Myocyte (in vitro differentiated cells): ENCODE results near the gene EXT2. TPM values are rescaled to one million over a fixed set of nuclear protein-coding genes. Genes with fewer than 3 reads are reported as not detected.

Experiments
- DNase-seq: peaks from one replicate; pipeline ENCODE4 v3.0.0-alpha.2; 2012; ENCODE audit warnings: low read depth
- total RNA-seq: library from RNA; depleted of rRNA; stranded (reverse); fragments of >200 nt; gene quantifications from 2 replicates; pipeline ENCODE4 v1.2.3, GENCODE V29; 2014

Gene EXT2
- total RNA-seq, 1 donor from 2014 or later, result 66.3 TPM

DNA sequence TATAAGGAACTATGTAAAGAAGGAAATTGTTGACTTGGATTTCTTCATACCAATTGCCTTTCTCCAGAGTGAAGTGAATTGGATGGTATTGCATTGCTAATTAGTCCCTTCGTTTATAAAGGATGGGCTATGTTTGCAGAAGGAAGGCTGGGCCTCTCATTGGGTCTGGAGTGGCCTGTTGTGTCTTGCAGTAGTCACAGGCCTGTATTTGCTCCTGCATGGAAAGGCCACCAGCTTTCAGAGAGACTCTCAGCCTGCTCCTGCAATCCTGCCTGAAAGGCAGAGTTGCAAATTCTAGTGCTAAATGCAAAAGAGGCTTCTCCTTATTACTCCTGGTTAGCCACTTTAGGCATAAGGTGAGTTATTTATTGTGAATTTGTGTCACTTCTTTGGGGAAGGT, 103.8 kb downstream of the EXT2 start:
- DNase-seq, result no peak

DNA sequence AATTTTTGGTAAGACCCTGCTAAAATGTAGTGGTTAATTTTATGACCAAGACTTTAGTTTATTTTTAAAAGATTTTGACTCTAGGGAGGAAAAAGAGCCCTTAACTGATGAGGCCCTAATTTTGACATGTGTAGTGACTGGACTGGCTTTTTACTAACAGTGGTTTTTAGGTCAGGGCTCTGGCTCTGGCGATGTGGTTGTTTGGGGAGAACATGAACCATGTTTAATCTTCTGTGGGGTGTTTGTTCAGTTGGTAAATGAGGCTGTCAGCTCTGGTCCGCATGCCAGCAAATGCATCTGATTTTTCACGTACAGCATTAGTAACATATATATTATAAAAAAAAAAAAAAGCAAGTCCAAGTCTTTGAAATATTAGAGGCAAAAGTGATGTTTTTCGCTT, 104.3 kb downstream of the EXT2 start:
- peak; percentile 11 for DNase-seq

DNA sequence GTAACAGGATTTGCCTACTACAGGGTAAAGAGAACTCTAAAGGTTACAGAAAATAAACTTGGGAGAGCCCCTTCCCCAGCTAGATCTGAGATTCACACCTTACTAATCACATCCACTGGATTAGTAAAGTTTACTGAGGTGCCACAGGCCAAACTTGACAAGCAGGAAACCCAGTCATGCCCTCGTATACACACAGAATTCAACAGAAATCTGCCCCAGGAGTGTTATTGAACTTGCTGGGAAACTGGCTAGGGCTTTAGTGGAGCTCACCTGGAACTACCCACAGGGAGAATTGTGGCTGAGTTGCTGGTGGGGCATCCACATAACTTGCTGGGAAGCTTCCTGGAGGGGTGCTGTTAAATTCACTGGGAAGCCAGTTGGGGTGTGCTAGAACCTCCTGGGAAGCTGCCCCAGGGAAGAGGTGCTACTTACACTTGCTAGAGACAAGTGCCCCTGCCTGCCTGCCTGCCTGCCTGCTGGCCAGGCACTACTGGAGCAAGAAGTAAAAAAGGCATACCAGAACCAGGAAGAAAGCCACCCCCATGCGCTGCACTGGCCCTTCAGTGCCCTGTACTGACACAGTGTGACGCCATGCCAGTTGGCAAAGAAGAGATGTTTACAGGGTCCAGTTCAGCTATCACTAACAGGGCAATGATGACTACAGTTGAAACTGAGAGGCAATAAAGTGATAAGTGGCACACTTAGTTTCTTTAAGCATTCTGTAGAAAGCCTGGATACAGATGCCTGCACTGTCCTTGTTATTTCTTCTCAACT, 108.0 kb downstream of the EXT2 start:
- no peak for DNase-seq

DNA sequence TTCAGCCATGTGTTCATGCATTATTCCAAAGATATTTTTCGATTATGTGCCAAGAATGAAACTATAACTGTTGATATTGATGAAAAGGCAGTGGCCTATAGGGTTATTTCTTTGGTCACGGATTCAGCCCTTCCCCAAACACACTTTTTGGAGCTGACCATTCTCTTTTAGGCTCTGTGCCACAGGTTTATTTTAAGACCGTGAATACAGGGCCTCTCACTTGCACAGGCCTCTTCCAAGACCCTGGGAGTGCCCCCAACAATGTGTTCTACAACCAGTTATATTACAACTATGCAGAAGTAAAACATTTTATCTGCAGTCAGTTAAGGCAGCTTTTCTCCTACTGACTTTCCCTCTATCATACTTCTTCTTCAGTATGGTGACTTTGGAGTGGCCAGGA, 109.9 kb downstream of the EXT2 start:
- DNase-seq, result peak; percentile 6

DNA sequence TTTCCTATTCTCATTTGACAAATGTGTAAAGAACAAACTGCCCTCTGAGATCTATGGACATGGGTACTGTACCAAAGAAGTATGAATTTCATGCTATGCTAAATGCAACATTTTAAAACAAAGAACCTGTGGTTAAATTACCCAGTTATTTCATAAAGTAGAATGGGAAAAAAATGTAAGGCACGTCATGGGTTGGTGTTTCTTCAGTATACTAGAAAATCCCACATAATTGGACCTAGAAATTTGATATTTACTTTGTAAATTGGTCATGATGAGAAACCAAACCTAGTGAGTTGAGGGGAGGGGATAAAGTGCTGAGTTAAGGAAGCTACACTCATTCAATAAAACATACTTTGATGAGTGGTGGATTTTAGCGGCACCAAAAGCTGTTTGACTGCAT, 110.4 kb downstream of the EXT2 start:
- DNase-seq, result no peak

DNA sequence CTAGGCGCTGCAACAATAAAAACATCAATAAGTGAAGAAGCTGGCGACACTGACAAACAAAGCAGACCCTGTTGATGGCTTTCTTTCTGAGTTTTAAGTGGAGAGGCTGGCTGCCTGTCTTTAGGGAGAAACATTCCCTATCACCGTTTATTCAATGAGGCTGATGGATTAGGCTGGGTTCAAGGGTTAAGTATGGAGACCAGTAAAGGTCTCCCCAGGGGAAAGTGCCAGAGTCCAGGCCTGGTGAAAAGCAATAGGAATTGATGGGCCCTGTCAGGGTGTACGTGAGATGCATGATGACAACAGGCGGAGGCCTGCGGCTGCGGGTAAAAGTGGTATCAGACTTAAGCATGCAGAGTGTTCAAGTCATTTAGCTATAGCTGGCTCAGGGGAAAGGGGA, 111.8 kb downstream of the EXT2 start:
- DNase-seq, result no peak

DNA sequence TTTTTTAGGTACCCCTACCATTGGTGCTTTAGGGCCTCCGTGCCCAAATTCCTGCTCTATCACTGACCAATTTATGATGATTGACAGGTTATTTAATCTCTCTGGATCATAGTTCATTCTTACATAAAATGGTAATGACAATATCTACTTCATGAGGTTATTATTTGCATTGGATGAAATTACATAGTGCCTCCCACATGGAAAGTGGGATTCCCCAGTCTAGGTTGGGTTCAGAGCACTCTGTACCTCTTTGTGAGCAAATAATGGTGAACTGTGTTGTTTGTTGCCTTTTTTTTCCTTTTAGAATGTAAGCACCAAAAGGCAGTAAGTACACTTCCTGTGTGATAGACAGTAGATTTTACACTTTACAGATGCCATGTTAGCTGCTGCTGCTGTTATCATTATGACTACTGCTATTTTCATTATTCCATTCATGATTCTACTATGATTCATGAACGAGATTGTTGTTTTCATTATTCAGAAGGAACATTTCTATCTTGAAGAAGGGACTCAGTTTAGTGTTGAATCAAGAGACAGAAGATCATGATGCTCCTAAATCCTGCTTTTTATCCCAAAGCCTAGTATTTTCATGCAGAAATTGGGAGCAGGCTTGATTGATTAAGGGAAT, 113.6 kb downstream of the EXT2 start:
- DNase-seq, result no peak

DNA sequence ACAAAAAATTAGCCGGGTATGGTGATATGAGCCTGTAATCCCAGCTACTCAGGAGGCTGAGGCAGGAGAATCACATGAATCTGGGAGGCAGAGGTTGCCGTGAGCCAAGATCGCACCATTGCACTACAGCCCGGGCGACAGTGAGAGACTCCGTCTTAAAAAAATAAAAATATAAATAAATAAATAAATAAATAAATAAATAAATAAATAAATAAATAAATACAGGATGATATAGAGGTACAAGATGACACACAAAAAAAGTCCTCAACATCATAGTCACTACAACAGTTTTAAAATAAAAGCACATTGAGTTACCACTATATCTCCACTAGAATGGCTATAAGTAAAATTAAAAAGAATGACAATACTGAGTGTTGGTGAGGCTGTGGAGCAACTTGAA, 116.7 kb downstream of the EXT2 start:
- no peak for DNase-seq

DNA sequence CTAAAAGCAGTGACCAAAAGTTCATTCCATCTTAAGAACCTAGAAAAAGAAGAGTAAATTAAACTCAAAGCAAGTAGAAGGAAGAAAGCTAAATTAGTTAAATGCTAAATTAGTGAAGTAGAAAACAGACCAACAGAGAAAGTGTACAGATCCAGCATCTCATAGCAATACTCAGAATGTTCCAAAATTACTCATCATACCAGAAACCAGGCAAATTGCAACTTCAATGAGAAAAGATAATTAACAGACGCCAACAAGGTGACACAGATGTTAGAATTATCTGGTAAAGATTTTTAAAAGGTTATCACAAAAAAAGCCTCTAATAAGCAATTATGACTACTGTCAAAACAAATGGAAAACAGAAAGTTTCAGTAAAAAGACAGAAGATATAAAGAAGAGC, 117.7 kb downstream of the EXT2 start:
- DNase-seq, result no peak

DNA sequence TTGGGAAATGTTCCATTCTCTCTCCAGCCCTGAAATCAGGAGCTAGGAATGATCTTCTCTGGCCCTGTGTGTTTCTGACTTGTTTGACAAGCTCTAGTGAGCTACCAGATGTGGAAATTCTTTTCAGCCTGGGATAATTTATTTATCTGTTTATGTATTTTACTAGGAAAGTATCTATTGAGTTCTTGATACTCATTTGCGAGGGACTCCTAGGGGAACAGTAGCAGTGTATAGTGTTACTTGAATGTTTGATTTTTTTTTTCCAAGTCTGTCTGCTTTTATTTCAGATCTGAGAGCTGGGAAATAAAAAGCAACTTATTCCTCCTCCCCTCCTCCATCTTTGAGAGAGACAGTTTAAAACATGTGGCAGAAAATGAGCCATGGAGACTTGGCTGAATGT, 122.0 kb downstream of the EXT2 start:
- DNase-seq, result no peak

DNA sequence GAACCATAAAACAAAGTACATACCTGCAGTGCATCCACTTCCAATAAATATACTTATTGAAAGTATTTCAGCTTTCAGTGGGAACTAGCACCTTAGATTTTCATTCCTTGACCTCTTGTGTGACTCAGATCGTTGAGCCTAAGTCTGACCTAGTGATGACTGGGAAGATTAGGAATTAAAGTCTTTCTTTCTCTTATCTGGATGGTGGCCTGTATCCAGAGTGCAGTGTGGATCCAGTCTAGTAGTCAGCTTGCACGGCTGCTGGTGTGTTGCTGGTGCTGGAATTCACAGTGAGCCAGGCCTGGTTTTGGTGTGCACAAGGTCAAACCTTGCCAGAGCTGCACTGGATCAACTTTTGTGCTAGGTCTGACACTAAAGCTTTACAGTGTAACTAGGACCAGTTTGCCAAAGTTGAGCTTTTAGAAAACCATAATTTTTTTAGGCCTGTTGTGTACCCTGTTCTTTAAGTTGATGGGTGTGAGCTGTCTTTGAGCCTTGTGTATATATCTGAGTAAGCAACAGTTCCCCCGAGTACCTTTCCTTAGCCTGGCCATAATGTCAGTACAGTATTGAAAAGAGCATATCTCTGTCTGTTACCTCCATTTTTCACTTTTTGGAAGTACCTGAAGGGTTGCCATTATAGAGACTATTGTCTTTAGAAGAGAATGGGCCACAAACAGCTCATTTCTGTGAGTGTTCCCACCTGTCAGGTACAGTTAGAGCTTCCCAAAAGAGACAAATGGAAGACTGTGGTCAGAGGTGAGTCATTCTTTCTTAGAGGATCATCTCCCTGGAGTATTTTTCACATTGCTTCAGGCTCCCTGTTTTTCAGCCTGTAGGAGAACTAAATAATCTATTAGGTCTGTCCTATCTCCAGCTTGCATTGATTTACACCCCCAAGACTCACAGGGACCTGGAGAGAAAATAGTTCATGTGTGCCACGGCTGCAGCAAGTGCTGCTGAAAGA, 124.6 kb downstream of the EXT2 start:
- no peak for DNase-seq

DNA sequence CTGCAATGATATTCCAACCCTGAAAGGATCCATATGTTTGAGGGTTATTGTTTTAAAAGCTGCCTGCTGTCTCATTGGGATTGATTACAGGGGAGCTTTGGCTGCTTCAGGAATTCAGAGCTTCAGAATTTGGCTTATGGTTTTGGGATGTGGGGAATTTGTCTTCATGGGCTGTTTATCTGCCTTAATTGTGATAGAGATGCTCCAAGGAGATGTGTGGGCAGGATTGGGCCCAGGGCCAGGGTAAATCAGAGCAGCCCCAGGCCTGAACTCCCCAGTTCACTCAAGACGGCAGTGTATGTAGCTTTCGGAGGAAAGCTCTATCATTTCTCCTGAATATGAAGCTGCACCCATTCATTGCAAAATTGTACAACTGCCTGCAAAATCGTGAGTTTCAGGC, 126.0 kb downstream of the EXT2 start:
- DNase-seq, result no peak

DNA sequence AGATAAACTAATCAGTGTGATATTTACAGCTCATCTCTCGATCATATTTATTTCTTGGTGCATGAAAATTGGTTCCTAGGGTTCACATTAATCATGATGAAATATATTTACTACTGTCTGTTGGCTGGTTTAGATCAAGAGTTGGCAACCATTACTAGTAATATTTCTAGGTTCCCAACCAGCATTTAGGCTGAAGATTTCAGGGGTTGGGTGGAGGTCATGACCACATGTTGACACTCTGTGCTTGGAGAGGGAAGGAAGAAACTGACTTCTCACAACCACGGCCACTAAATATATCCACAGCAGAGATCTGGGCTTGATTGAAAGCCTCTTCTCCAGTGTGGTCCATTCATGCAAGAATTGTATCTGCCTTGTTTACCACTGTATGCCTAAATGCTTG, 126.5 kb downstream of the EXT2 start:
- peak; percentile 41 for DNase-seq

DNA sequence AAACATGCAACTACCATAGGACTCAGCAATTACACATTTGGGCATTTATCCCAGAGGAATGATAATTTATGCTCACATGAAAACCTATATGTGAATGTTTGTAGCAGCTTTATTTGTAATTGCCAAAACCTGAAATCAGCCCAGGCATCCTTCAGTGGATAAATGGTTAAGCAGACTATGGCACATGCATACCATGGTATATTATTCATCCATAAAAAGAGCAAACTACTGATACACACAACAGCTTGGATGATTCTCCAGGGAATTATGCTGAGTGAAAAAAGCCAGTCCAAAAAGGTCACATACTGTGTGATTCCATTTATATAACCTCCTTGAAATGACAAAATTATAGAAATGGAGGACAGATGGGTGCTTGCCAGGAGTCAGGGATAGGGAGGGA, 127.8 kb downstream of the EXT2 start:
- DNase-seq, result no peak

DNA sequence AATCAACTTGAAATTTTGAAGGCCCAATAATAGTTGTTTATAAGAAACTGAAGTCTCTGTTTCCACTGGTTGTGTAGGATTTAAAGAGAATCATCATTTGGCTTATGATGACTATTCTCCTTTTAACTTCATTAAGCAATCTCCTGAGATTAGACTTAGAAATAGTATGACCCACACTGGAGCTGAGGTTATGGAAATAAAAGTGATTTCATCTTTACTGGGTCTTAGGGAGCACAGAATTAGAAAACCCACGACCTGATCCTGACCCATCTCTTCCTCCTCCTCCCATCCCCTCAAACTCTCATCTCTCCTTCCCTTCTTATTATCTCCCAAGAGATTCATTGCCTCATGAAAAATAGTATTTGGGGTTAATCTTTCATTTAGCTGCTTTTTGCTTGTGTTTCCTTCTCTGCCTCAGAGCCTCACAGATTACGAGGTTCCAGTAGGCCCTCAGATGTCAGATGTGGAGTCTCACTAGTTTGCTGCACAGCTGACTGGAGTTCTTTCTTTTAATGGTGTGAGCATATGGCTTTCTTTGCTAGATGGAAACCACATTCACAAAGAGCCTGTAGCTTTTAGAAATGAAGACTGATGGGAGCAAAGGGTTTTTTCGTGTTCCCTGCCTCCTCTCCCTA, 129.5 kb downstream of the EXT2 start:
- peak; percentile 32 for DNase-seq

DNA sequence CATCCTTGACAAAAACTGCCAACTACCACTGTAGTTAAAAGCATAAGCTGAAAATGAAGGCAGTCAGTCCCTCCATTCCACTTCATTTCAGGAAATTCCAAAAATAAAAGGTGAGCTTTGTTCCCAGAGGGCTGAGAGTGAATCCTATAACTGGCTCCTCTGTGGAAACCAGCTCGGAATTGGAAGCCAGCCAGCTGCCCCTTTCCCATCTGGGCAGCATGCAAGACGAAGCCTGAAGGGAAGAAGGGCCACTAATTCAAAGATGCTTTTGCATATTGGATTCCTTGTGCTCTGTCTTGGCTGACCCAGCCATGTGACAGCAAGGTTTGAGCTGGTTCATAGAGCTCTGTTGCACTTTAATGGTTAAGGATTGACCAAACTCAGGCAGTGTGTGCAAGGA, 131.0 kb downstream of the EXT2 start:
- DNase-seq, result no peak

DNA sequence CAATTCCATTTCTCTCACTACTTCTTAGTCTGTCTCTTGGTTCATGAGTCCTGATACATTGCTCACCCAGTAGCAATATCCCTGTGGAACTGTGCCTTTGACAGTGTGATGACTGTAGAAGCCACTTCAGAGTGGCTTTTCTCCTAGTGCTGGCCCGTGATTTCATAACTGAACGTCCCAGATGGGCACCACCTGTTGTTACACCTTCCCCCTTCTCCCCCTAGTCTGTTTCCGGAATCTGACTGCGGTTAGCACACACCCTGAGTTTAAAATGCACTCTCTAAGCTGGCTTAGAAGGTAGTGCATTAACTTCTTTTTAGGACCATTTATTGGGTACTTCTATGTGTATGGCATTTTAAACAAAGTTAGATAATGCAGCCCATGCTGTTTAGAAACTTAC, 131.5 kb downstream of the EXT2 start:
- no peak for DNase-seq

DNA sequence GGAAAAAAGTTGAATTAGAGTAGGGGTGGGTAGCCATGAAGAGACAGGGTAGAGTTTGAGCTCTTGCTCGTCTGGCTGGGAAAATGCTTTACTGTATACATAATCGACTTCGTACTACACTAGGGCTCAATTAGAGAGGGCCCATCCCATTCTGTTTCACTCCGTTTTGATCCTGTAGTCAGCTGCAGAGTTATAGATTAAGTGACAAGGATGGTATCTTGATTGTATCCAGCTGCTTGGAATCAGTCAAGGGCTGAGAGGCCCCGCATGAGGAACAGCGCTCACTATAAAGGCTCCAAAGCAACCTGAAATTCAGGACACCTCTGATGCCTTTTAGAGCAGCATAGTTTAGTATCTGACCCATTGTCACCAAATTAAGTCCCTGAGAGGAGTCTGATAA, 132.9 kb downstream of the EXT2 start:
- no peak for DNase-seq

DNA sequence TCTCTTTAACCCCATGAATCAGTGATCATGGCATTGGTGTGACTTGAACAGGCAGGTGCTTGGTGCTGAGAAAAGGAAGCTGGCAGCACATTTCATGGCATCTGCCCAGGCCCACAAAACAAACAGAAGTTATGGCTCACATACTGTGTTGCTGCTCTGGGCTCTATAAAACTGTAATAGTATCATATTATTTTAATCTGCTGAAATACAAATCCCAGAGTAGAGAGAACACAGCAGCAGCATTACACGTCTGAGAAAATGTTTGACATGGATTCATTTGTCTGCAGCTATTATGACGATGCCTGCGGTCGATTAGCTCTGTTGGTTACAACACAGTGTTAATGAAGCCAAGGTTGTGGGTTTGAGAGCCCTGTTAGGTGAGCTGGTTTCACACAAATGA, 133.6 kb downstream of the EXT2 start:
- DNase-seq, result peak; percentile 53

DNA sequence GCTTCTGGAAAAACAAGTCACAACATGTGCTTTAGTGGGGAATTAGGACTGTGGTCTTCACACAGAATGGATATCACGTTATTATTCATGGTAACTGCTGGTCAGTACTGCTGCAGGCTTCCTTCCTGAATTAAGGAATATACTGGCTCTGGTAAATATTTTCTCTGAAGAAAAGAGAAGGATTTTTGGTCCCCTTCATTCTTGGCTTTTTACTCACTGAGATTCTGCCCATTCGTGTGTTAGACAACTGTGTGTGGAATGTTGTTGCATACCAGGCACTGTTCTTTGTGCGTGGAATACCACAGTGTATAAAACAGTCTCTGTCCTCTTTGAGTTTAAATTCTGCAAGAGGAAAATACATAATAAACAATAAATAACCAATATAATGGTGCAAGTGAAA, 134.1 kb downstream of the EXT2 start:
- no peak for DNase-seq

DNA sequence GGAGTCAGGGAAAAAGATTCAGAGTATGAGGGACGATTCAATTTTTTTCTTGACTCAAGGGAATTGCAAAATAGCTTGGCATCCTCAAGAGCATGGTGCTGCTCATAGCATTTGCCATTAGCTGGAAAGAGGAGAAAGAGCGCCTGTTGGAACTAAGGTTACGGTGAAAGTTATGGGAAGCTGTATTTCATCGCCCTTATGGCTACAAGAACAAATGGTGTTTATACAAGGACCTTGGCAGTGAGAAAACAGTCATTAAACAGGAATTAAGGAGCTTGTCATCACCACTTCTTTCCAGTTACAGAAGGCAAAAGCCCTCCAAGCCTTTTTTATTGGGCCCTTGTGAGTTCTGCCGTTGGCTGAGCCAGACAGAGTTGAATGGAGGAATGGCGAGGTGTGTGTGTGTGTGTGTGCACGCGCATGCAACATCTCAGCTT, 140.3 kb downstream of the EXT2 start:
- no peak for DNase-seq

DNA sequence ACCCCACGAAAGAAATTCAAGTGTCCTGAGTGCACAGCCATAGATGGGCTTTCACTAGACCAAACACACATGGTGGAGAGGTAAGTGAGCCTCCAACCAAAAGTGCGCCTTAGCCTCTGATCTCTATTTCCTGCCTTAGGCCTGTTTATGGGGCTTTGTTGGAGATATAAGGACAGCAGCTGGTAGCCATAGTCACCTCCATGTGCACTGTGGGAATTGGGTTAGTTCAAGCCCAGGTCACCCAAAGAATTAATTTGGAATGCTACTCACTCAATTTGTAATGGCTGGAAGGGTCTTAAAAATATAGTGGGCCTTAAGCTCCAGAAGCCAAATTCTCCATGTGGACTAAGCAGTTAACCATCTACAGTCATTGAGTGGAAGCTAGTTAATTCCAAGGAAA, 140.8 kb downstream of the EXT2 start:
- no peak for DNase-seq
